Mesothelial cell of epicardium (in vitro differentiated cells): ENCODE results near the gene HMOX2. TPM values are rescaled to one million over a fixed set of nuclear protein-coding genes. Genes with fewer than 3 reads are reported as not detected.
A peak's percentile ranks its signal among the peaks of the same experiment; 100 is the strongest.

Source experiments
- DNase-seq, 2 experiments: peaks; one replicate each; pipeline ENCODE4 v3.0.0; 2021; ENCODE audit warnings: low spot score in 2 of 2; ENCODE audit not compliant: unreplicated experiment in 2 of 2
- H3K27ac Mint-ChIP-seq: 2 replicates; pipeline ENCODE4 v1.8.0; 2021; ENCODE audit warnings: mixed read lengths
- H3K27me3 Mint-ChIP-seq: 2 replicates; pipeline ENCODE4 v1.8.0; 2021; ENCODE audit warnings: low read depth, mixed read lengths
- H3K36me3 Mint-ChIP-seq: 2 replicates; pipeline ENCODE4 v1.8.0; 2021; ENCODE audit warnings: mixed read lengths
- H3K4me1 Mint-ChIP-seq: 2 replicates; pipeline ENCODE4 v1.8.0; 2021; ENCODE audit warnings: mixed read lengths
- H3K4me3 Mint-ChIP-seq: 2 replicates; pipeline ENCODE4 v1.8.0; 2021; ENCODE audit warnings: mild to moderate bottlenecking, moderate library complexity, mixed read lengths
- H3K9me3 Mint-ChIP-seq: 2 replicates; pipeline ENCODE4 v1.8.0; 2021; ENCODE audit warnings: mixed read lengths
- CTCF ChIP-seq: fragments of 200-600 bp; sonication (generic); IDR thresholded peaks from one replicate; pipeline ENCODE4 v1.5.0; 2021; ENCODE audit warnings: antibody characterized with exemption; ENCODE audit not compliant: unreplicated experiment
- total RNA-seq: library from RNA; stranded (reverse); gene quantifications from 3 replicates; pipeline ENCODE4 v1.2.1, GENCODE V29; 2021

The HMOX2 gene
- total RNA-seq, 1 donor from 2014 or later = 30.9 TPM

- TF ChIP-seq CTCF = no peak
- H3K27me3 Mint-ChIP-seq = no peaks in the 10 kb centered on the region
- H3K9me3 Mint-ChIP-seq = no peaks in the 10 kb centered on the region
- no peaks in the 10 kb centered on the region for H3K4me1 Mint-ChIP-seq
- peaks cover 2% of the 10 kb centered on the region for H3K36me3 Mint-ChIP-seq
- no peak overlapping the region for H3K4me3 Mint-ChIP-seq
- H3K27ac Mint-ChIP-seq = no peak overlapping the region
- DNase-seq = no peak
Measured at GRCh38 chr16:4510747-4511426, 34.7 kb downstream of the HMOX2 start.

- peak in 1 of 2 experiments; percentile 63 for DNase-seq
- peaks cover 2% of the 10 kb centered on the region for H3K36me3 Mint-ChIP-seq
- no peak overlapping the region for H3K4me3 Mint-ChIP-seq
- no peaks in the 10 kb centered on the region for H3K27me3 Mint-ChIP-seq
- TF ChIP-seq CTCF = peak; percentile 51
- no peaks in the 10 kb centered on the region for H3K9me3 Mint-ChIP-seq
- H3K4me1 Mint-ChIP-seq = no peaks in the 10 kb centered on the region
- no peak overlapping the region for H3K27ac Mint-ChIP-seq
Measured at GRCh38 chr16:4511441-4512082, 35.4 kb downstream of the HMOX2 start.

GRCh38 chr16:4512473-4512872 lies 36.3 kb downstream of the HMOX2 start:
- H3K27ac Mint-ChIP-seq = no peak overlapping the region

GRCh38 chr16:4513086-4513860 lies 37.1 kb downstream of the HMOX2 start:
- no peak for DNase-seq
- Mint-ChIP-seq H3K27ac (no peak overlapping the region), H3K4me3 (no peak overlapping the region), H3K4me1 (no peaks in the 10 kb centered on the region), H3K36me3 (peaks cover 2% of the 10 kb centered on the region), H3K9me3 (no peaks in the 10 kb centered on the region), H3K27me3 (no peaks in the 10 kb centered on the region)
- TF ChIP-seq CTCF = no peak

More at GRCh38 chr16:4512473-4512872, 36.3 kb downstream of the HMOX2 start:
- H3K4me1 Mint-ChIP-seq = no peaks in the 10 kb centered on the region
- H3K27me3 Mint-ChIP-seq = no peaks in the 10 kb centered on the region
- no peak for TF ChIP-seq CTCF
- no peak for DNase-seq
- no peaks in the 10 kb centered on the region for H3K9me3 Mint-ChIP-seq
- no peak overlapping the region for H3K4me3 Mint-ChIP-seq
- H3K36me3 Mint-ChIP-seq = peaks cover 2% of the 10 kb centered on the region

DNA sequence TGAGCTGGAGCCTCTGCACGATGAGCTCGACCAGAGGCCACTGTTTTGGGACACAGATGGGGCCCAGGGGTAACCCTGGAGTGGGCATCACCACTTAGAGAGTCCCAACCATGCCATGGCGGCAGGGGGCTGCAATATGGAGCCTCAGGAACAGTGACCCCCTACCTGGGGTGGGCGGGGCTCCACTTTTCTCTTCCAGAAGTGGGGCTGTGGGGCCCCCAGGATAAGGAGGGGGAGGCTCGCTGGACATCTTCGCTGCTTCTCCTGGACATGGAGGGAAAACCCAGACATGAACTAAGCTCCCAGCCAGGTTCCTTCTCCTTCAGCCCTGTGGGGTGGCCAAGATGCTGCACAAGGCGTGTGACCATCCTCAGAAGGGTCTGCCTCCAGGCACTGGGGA lies 37.7 kb downstream of the HMOX2 start:
- no peak for DNase-seq
- H3K27ac Mint-ChIP-seq = no peak overlapping the region
- H3K27me3 Mint-ChIP-seq = no peaks in the 10 kb centered on the region
- peaks cover 2% of the 10 kb centered on the region for H3K36me3 Mint-ChIP-seq
- no peaks in the 10 kb centered on the region for H3K9me3 Mint-ChIP-seq
- no peak for TF ChIP-seq CTCF
- H3K4me3 Mint-ChIP-seq = no peak overlapping the region
- H3K4me1 Mint-ChIP-seq = no peaks in the 10 kb centered on the region
